GM21786 (cell line): ENCODE measurements around the gene DDX41.
"Not testable (repeated sequence)": the region's sequence is repeated elsewhere in the genome, so short reads cannot be mapped to it uniquely, and the experiment has no call there.

Experiments used
- ATAC-seq: cut with Tn5 transposase; IDR thresholded peaks from one replicate; pipeline ENCODE4 v1.9.1; 2021; ENCODE audit not compliant: unreplicated experiment

The DDX41 gene

GRCh38 chr5:177516601-177517568, at the start of gene DDX41:
TSS of gene DDX41 (minus strand) at chr5:177516961. CDS start at chr5:177516945, 16 bp downstream.
- ATAC-seq, result peak; percentile 86

DNA sequence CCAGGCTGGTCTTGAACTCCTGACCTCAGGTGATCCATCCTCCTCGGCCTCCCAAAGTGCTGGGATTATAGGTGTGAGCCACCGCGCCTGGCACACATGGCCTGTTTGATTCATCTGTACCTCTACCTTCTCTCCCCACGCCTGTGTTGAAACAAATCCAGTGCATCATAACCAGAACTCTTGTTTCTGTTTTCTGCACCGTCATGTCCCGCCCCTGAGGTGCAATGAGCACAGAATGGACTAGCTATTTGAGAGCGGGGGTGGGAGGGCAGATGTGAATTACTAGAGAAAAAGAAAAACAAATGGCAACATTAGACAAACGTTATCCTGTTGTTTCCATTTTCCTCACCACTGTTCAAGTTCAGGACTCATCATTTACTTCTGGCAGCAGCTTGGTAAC, 48.3 kb upstream of the DDX41 start:
- ATAC-seq, result no peak

DNA sequence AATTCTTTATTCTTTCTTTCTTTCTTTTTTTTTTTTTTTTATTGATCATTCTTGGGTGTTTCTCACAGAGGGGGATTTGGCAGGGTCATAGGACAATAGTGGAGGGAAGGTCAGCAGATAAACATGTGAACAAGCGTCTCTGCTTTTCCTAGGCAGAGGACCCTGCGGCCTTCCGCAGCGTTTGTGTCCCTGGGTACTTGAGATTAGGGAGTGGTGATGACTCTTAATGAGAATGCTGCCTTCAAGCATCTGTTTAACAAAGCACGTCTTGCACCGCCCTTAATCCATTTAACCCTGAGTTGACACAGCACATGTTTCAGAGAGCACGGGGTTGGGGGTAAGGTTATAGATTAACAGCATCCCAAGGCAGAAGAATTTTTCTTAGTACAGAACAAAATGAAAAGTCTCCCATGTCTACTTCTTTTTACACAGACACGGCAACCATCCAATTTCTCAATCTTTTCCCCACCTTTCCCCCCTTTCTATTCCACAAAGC, 42.7 kb upstream of the DDX41 start:
- ATAC-seq, result not testable (repeated sequence)

DNA sequence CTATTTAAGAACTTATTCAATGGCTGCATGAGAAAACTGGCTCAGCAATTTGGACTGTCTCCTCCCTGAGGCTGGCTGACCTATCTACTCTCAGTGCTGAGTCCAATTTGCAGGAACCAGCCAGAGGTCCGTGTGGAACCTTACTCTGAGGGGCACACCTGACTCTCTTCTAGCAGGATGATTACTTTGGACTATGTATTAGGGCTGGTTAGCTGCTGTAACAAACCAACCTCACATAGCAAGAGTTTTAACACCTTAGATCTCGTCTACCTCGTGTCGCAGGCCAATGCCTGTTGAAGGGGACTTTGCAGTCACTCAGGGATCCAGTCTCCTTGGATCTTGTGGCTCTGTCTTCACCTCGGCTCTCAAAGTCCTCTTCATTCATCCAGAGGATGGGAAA, 41.0 kb upstream of the DDX41 start:
- ATAC-seq, result no peak

GRCh38 chr5:177557041-177557647, 40.4 kb upstream of the DDX41 start:
- ATAC-seq, result no peak

DNA sequence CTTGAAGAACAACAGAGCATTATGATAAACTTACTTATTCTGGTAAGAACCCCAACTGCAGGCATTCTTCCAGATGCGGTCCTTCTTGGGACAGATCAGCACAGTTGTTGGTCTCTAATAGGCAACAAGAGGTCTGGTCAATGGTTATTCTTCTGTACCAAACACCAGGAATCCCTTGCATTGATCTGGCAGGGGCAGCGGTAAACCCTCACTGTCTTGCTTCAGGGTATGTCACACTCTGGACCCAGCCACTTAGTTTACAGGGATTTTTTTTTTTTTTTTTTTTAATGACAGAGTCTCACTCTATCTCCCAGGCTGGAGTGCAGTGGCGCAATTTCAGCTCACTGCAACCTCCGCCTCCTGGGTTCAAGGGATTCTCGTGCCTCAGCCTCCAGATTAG, 38.9 kb upstream of the DDX41 start:
- no peak for ATAC-seq

DNA sequence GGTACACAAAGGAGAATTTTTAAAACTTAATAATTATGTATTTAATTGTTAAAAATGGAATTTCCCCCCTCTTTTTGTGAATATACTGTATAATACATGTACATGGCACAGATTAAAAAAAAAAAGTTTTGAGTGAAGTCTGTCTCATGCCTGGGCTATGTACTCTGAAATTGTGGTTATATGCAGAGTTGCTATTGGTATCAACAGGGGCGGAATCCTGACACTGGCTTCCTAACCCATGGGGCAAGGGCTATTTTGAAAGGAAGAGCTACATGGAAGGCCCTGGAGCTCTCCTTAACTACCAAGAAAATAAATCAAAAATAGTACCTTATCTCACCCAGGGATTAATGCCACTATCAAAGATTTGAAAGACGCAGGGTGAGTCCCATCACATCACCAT, 38.5 kb upstream of the DDX41 start:
- ATAC-seq, result no peak

DNA sequence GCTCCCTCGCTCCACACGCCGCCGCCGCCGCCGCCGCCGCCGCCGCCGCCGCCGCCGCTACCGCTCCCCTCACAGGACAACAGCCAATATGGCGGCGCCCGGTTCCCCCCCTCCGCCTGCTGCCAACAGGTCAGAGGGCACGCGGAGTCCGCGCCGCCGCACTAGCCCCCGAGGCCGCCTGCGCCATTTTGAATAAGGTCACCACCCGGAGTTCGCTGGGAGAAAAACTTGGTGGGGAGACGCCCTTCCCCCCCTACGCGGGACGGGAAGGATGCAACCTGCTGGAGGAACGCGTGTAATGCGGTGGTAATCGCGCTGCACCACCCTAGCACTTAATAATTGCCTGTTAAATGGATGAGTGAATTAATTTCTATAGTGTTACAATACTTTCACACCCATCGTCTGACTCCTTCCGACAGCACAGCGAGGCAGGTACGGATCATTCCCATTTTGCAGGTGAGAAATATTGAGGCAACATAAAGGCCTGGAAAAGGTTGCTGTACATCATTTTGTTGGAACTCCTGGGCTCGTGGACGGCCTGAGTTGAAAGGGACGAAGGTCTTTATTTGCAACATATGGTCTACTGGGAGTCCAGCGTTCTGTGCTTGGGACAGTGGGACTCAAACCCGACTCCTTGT, 37.8 kb upstream of the DDX41 start, which contains the start of gene FAM193B:
Gene FAM193B (minus strand): TSS at position 90 of the 638 bp plus-strand sequence. CDS start 105 bp downstream, outside the sequence.
- ATAC-seq, result peak; percentile 83

DNA sequence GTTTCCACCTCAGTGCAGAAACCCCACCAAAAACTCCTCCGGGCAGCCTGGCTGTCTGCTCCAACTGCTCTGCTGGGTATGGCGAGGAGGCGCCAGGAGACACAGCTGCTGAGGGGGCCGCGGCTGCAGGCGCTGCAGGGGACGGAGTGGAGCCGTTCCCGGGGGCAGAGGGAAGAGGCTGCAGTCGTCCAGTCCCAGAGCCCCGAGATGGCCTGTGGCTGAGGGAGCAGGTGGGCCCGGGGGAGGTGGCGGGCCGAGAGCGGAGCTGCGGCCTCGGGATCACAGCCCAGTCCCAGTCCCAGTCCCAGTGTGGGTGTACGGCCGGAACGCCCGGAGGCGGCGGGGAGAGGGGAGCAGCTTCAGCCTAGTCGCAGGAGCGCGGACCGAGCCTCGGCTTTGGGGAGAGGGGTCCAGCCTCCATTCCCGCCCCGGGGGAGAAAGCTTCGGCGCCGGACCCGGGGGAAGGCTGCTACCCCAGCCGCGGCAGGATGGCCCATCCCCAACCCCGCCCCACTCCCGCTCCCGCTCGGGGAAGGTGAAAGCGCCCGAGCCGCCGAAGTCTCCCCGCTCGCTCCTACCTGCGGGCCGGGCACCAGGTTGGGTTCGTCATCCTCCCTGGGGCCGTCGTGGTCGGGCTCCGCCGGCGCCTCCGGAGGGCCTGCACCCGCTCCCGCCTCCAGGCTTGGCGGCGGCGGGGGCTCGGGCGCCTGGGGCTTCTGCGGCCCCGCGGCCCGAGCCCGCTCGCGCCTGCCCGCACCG, 37.1 kb upstream of the DDX41 start:
- peak; percentile 39 for ATAC-seq

- no peak for ATAC-seq
These were observed 36.2 kb upstream of the DDX41 start for GRCh38 chr5:177552839-177553455.

GRCh38 chr5:177550122-177550521, 33.4 kb upstream of the DDX41 start:
- no peak for ATAC-seq

GRCh38 chr5:177548495-177548894, 31.7 kb upstream of the DDX41 start:
- ATAC-seq, result no peak

- ATAC-seq, result no peak
These were observed 31.0 kb upstream of the DDX41 start for GRCh38 chr5:177547736-177548135.

- ATAC-seq, result no peak
These were observed 29.5 kb upstream of the DDX41 start for GRCh38 chr5:177546258-177546741.

DNA sequence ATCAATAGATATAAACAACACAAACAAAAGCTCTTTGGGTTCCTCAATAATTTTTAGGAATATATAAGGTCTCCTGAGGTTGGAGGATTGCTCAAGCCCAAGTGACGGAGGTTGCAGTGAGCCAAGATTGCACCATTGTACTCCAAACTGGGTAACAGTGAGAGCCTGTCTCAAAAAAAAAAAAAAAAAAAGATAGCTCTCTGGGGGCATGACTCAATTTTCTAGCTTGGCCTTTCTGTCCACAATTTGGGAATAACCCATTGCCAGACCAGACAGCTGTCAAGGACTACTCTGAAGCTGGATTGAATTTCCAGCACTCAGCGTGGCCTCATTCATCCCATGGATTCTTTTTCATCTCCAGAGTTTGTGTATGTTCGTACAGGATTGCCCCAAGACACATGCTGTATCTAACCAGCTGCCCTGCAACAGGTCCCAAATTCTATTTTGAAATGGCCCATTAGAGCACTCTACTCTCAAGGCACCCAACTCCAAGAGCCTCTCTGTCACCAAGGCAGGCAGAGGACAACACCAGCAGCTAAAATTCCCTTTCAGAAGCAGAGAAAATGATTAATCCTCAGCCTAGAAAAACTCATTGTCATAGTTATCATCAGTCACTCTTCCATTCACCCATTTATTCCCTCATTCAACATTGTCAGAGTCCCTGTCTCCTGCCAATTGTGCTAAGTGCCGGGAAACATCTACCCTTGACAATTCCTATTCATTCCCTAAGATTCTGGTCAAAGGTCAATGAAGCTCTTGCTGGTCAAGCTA, 28.9 kb upstream of the DDX41 start:
- no peak for ATAC-seq

DNA sequence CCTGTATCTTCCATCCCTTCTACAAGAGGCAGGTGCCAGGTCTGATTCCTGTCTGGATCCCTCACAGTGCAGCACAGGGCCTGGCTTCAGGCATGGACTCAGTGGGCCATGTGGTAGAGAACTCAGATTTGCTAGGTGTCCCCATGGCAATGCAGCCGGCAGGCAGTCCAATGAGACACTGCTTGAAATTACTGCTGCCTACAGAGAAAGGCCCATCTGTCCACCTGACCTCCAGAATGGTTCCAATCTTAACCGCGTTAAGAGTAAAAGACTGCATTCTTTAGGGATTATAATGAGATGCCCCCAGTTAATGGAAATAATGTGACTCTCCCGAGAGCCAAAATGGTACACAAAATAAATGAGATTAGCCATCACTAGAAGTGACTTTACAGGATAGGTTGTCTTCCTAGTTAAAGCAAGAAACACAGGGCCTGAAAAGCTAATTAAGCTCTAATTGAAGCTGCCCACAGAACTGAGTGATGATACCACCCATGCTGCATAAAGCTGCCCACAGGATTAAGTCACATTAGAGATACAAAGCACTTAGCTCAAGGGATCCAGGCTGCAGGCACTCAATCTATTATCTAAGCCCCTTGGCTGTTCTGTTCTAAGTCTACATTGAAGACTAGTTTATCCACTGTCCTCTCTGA, 26.2 kb upstream of the DDX41 start:
- no peak for ATAC-seq

DNA sequence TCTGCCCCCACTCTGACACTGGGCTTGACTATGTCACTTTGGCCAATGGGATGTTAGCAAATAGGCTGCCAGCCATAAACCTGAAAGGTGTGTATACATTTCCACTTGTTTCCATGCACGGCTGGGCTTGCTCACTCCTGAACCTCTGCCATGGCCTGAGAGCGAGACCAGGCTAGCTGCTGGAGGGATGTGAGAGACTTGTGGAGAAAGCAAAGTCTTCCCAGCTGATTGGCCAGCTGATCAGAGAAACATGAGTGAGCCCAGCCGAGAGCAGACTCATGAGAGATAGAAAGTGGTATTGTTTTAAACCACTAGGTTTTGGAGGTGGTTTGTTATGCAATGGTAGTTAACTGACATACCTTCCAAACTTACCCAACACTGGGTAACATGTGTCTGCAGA, 23.7 kb upstream of the DDX41 start:
- ATAC-seq, result no peak

GRCh38 chr5:177539411-177539810, 22.6 kb upstream of the DDX41 start:
- ATAC-seq, result no peak

DNA sequence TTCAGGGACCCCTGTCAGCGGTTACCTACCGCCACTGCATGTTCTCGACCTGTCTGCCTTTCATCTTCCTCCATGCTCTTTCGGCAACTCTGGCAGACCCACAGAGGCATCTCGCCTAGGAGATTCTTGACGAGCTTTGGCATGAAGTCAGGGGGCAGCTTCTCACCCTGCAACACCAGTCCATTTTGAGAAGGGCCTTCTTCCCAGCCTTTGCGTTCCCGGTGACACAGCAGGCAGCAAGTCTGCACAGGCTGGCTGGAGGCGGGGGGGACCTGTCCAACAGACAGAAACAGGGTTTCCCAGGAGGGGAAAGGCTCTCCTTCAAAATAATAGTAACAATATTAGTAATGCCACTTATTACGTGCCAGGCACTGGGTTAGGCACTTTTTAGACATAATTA, 22.1 kb upstream of the DDX41 start:
- no peak for ATAC-seq
